Activated T-cell treated with anti-CD3 and anti-CD28 coated beads for 4 hours (primary cell): ENCODE data around the gene TNNT2.

Source experiments
- DNase-seq: peaks from one replicate; pipeline ENCODE4 v3.0.0-alpha.2; 2020

The TNNT2 gene

GRCh38 chr1:201377611-201378092 lies at the start of gene TNNT2:
TSS of gene TNNT2 (minus strand) at chr1:201377680. CDS start at chr1:201373254, 4,426 bp downstream.
- DNase-seq, result no peak

DNA sequence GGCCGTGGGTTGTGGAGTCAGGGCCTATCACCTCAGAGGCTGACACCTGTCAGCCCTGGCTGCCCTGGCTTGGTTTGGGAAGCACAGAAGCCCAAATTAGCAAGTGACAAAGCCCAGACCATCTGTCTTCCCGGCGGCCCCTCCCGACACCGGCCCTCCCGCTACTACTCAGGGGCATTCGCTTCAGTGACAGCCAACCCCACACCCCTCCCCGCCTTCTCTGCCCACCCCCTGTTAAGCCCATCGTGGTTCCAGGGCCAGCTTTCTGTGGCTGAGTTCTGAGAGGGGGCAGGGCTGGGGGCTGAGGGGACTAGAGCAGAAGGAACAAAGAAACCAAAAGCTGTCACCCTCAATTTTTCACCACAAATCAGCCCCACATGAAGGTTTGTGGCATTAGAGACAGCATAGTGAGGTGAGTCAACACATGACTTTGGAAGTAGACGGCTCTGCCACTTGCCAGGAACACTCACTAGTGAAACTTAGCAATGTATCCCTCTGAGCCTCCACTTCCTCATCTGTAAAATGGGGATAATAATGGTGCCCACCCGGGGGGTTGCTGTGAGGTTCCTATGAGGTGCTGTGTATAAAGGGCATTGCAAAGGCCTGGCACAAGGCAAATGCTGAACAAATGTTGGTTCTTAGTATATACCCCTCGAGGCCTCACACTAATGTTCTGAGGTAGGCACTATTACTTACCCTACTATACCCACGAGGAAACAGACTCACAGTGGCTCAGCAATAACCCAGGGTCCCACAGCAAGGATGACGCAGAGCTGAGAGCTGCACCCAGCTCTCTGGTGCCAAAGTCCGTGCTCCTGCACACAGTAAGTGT lies 49.2 kb upstream of the TNNT2 start:
- no peak for DNase-seq

DNA sequence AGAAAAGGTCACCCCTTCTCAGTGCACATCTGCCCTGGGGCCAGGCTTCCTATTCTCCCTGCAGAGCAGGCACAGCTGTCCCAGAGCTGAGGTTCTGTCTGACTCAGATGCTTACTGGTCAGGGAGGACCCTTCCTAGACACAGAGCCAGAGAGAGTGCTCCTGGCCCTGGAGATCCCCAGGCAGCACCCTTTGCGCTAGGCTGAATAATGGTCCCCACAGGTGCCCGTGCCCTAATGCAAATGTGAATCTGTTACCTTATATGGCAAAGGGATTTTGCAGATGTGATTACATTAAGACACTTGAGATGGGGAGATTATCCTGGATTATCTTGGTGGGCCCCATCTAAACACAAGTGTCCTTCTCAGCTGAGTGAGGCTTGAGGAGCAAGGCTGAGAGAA lies 46.7 kb upstream of the TNNT2 start:
- no peak for DNase-seq

- no peak for DNase-seq
Observed at GRCh38 chr1:201423655-201424054, 46.2 kb upstream of the TNNT2 start.

DNA sequence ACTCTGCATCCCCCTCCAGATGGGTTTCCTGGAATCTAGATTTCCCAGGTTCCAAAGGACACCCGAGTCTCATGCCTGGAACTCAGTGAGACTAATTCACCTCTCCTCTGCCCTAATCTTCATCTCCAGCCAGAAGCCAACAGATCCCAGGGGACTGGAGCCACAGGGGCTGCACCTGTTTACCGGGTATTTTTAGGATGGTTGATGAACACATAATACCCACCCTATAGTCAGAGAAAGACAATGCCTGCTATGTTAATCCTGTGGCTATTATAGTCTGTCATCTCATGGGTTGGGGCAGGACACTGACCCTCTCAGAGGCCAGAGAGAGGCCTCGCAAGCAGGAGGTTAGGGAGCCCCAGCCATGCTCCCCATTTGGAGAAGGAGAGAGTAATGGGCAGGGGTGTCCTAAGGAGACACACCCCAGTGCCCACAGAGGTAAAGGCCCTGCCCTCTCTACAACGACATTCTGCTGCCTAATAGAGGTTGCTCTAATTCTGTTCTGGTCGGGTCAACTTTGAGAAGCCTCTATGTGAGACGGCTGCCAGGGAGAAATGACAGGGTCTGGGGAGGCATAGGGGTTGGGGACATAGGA lies 45.1 kb upstream of the TNNT2 start:
- DNase-seq, result no peak

GRCh38 chr1:201422026-201422425 lies 44.5 kb upstream of the TNNT2 start:
- no peak for DNase-seq

- no peak for DNase-seq
Observed at GRCh38 chr1:201421041-201421440, 43.6 kb upstream of the TNNT2 start.

DNA sequence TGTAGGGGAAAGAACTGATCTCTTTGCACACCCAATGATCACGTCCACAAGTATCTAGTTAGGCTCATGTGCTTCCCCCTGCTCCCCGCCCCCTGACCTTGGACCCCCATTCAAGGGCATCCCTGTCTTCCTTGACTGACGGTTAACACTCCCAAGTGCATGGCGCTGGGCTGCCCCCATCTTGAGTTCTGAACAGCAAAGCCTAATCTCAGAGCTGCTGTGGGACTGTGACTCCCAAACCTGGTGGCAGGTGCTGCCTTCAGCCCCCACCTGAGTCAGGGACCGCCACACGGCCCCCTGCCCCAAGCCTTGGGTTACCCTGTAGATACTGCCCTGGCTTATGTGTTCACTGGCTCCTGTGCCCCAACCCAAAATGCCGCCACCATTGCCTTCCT lies 43.1 kb upstream of the TNNT2 start:
- DNase-seq, result no peak

- DNase-seq, result no peak
Observed at GRCh38 chr1:201419746-201420607, 42.5 kb upstream of the TNNT2 start.

DNA sequence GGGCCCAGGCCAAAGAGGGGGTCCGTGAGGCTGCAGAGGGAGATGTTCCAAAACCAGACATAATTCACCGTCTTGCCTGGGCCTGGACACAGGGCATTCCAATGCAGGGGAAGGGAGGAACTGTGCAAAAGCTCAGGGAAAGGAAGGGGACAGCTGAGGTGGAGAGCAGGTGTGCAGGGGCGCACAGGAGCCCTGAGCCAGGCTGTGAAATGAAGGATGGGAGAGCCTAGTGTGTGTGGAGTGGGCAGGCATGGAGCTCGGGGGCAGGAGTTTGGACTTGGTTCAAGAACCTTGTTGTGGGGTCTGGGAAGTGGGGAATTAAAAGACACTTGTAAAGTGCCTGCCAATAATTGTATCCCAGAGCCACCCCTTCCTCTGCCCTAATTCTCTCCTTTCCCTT lies 41.8 kb upstream of the TNNT2 start:
- no peak for DNase-seq

- DNase-seq, result no peak
Observed at GRCh38 chr1:201418461-201418860, 41.0 kb upstream of the TNNT2 start.

DNA sequence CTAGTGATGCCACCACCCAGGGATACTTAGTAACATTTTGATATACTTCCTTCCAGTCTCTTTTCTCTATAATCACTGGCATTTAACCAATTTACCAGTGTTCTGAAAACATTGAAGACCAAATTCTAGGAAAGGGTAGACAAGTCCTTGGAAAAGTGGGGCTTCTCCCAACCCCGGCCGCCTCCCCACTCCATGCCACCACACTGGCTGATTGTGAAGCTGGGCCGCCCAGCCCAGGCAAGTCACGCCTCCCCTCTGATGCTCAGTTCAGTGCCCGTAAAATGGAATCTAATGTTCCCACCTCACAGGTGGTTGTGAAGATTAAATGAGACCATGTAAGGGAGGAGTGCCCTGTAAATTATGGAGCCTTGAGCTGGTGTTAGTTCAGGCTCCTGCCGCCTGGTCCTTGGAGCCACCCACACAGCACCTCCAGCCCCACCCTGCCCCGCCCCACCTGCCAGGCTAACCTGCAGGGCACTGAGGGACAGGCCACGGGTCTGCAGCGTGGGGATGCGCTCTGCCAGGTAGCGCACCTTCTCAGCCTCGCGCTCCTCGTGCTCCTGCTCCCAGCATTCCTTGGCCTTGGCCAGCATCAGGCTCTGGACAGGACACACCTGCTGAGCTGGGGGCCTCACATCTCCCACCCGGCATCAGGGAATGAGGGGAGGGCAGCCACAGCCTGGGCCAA lies 36.7 kb upstream of the TNNT2 start:
- DNase-seq, result no peak

GRCh38 chr1:201411292-201411691 lies 33.8 kb upstream of the TNNT2 start:
- no peak for DNase-seq

- DNase-seq, result no peak
Observed at GRCh38 chr1:201409440-201409839, 32.0 kb upstream of the TNNT2 start.

DNA sequence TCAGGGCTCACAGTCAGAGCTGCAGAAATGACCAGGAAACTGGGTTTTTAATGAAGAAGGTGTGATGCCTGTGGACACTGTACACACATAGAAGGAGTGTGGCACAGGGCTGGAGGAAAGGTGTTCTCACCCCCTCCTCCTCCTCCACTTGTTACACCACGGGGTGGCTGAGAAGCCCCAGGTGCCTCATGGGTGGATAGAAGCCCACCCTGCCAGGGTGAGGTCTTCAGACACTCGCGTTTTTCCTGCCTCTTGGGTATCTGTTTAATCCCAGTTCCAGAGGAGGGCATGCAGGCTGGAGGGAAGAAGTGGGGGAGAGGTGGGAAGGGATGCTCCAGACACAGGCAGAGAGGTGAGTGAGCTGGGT lies 31.3 kb upstream of the TNNT2 start:
- DNase-seq, result no peak

- DNase-seq, result peak; percentile 60
Observed at GRCh38 chr1:201408176-201408833, 30.8 kb upstream of the TNNT2 start.

GRCh38 chr1:201406831-201407406 lies 29.4 kb upstream of the TNNT2 start:
- no peak for DNase-seq

- DNase-seq, result no peak
Observed at GRCh38 chr1:201405484-201405831, 28.0 kb upstream of the TNNT2 start.

DNA sequence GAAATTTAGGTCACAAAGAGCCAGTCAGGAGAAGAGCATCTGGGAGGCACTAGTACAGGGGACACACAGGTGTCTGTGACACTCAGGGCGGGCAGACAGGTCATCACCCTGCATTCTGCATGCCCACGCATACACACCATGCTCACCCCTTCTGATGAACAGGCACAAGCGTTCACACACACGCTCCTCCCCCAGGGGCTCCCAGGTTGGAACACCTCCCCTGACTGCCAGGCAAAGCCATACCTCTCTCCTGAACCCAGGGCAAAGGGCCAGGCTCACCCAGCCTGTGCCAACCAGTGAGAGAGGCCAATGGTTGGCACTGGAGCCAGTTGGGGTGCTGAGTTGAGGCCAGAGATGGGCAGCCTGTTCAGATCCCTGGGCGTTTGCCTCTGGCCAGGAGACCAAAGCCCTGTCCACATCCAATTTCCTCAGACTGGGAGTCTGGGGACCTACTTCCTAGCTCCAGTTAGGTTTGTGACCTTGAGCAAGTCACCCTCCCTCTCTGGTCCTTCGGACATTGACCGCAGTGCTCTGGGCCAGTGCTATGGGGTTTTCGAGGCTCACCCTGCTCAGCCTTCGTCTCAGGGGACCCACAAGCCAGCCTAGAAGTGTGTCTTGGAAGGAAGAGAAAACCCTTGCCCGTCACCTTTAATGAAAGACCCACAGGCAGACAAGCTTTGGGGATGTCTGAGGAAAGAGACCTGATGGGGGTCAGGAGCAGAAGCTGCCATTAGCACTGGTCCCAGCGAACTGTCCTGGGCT lies 27.4 kb upstream of the TNNT2 start:
- no peak for DNase-seq

DNA sequence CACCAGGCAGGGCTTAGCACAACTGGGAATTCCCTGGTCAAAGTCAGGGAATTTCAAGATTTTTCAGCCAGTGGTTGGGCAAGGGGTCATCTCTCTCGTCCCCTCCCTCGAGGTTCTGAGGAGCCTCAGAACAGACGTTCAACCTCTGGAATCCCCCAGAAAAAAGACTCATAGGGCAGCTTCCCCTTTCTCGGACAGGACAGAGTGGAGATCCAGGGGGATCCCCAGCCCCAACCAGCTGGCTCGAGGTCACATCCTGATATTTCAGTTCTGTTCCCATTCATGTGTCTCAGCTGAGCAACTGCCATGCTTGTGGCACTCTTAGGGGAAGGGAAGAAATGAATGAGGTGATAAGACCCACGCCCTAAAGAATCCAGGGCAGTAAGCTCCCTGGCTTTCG lies 26.6 kb upstream of the TNNT2 start:
- DNase-seq, result no peak

- no peak for DNase-seq
Observed at GRCh38 chr1:201403359-201403758, 25.9 kb upstream of the TNNT2 start.
